ENCODE measurements around the gene KIAA1755.

KIAA1755 gene

GRCh38 chr20:38179846-38180245 is 80.7 kb downstream of the KIAA1755 start:
- DNase-seq, result no peak

- no peak for DNase-seq
Observed at GRCh38 chr20:38178581-38178980, 82.0 kb downstream of the KIAA1755 start.

GRCh38 chr20:38178065-38178491 is 82.5 kb downstream of the KIAA1755 start:
- no peak for DNase-seq

- no peak for DNase-seq
Observed at GRCh38 chr20:38177201-38177600, 83.3 kb downstream of the KIAA1755 start.

GRCh38 chr20:38175304-38176180 is 85.0 kb downstream of the KIAA1755 start:
- DNase-seq, result no peak

GRCh38 chr20:38173237-38174156 is 87.0 kb downstream of the KIAA1755 start:
- DNase-seq, result no peak

GRCh38 chr20:38172408-38172807 is 88.1 kb downstream of the KIAA1755 start:
- no peak for DNase-seq

GRCh38 chr20:38171675-38172043 is 88.9 kb downstream of the KIAA1755 start:
- no peak for DNase-seq

- no peak for DNase-seq
Observed at GRCh38 chr20:38170826-38171674, 89.5 kb downstream of the KIAA1755 start.

GRCh38 chr20:38170219-38170825 is 90.2 kb downstream of the KIAA1755 start:
- DNase-seq, result no peak

GRCh38 chr20:38169636-38170193 is 90.8 kb downstream of the KIAA1755 start:
- no peak for DNase-seq

- DNase-seq, result no peak
Observed at GRCh38 chr20:38168791-38169589, 91.5 kb downstream of the KIAA1755 start.

- no peak for DNase-seq
Observed at GRCh38 chr20:38167851-38168760, 92.4 kb downstream of the KIAA1755 start.

- no peak for DNase-seq
Observed at GRCh38 chr20:38167328-38167850, 93.1 kb downstream of the KIAA1755 start.

GRCh38 chr20:38166703-38167233 is 93.8 kb downstream of the KIAA1755 start:
- no peak for DNase-seq

- DNase-seq, result no peak
Observed at GRCh38 chr20:38165966-38166702, 94.4 kb downstream of the KIAA1755 start.

- DNase-seq, result no peak
Observed at GRCh38 chr20:38165089-38165965, 95.2 kb downstream of the KIAA1755 start, which contains the start of gene TGM2. TSS of gene TGM2 (minus strand) at chr20:38165270. CDS start at chr20:38165198, 72 bp downstream.

All from effector CD8-positive, alpha-beta T cell (primary cell).